Measurements from ENCODE around the gene EXTL1. TPM values are rescaled to one million over a fixed set of nuclear protein-coding genes. Genes with fewer than 3 reads are reported as not detected.

Gene EXTL1
- total RNA-seq, 1 experiment from 2014 or later, result 0.26 TPM

- TF ChIP-seq EZH2phosphoT487 (IDR thresholded peaks at IDR 0.05; ENCODE audit: borderline replicate concordance, low read length) (no peak), CTCF (conservative IDR thresholded peaks at IDR 0.05; ENCODE audit: low read depth, low read length) (no peak), EZH2 (IDR thresholded peaks at IDR 0.05; ENCODE audit: low read length, unreplicated experiment) (no peak)
- peaks cover 14% of the 10 kb centered on the region for H3K4me1 ChIP-seq (ENCODE audit: insufficient read depth, low read length)
- H3K4me2 ChIP-seq (ENCODE audit: low read length), result no peak overlapping the region
- no peak overlapping the region for H2AFZ ChIP-seq (ENCODE audit: low read length)
- no peaks in the 10 kb centered on the region for H3K27me3 ChIP-seq (ENCODE audit: low read length)
- no peak for DNase-seq
- H3K9me3 ChIP-seq (ENCODE audit: low read length), result no peaks in the 10 kb centered on the region
- no peaks in the 10 kb centered on the region for H3F3A ChIP-seq (ENCODE audit: low read length, unreplicated experiment)
- H3K36me3 ChIP-seq (ENCODE audit: low read depth, low read length), result no peaks in the 10 kb centered on the region
- H3K4me3 ChIP-seq (ENCODE audit: low read length), result no peak overlapping the region
- intact Hi-C loops (cut with micrococcal nuclease), result no loop called here
- CTCF ChIA-PET, result no interaction called here
- BruUV-seq (replicated peaks), result no TSS peak
- no peak overlapping the region for H3K9ac ChIP-seq (ENCODE audit: low read length)
- ATAC-seq, result no peak
- H4K20me1 ChIP-seq (ENCODE audit: low read length), result no peaks in the 10 kb centered on the region
- POLR2A ChIA-PET (ENCODE audit: unreplicated experiment), result no interaction called here
- no peak overlapping the region for H3K27ac ChIP-seq (ENCODE audit: low read length)
- no peaks in the 10 kb centered on the region for H3K79me2 ChIP-seq (ENCODE audit: low read length)
- no peaks in the 10 kb centered on the region for H3K9me2 ChIP-seq (replicated peaks; ENCODE audit: low read length)
These were observed 16.3 kb downstream of the EXTL1 start for GRCh38 chr1:26037904-26038303.

- intact Hi-C loops (cut with micrococcal nuclease), result no loop called here
- ATAC-seq (no peak), DNase-seq (peak; percentile 35)
- TF ChIP-seq CTCF (conservative IDR thresholded peaks at IDR 0.05; ENCODE audit: low read depth, low read length) (no peak), EZH2 (IDR thresholded peaks at IDR 0.05; ENCODE audit: low read length, unreplicated experiment) (no peak), EZH2phosphoT487 (IDR thresholded peaks at IDR 0.05; ENCODE audit: borderline replicate concordance, low read length) (no peak)
- no peak overlapping the region for H2AFZ ChIP-seq (ENCODE audit: low read length)
- H3K36me3 ChIP-seq (ENCODE audit: low read depth, low read length), result no peaks in the 10 kb centered on the region
- no peaks in the 10 kb centered on the region for H3K27me3 ChIP-seq (ENCODE audit: low read length)
- H3F3A ChIP-seq (ENCODE audit: low read length, unreplicated experiment), result no peaks in the 10 kb centered on the region
- no peaks in the 10 kb centered on the region for H3K9me3 ChIP-seq (ENCODE audit: low read length)
- no peak overlapping the region for H3K4me2 ChIP-seq (ENCODE audit: low read length)
- H4K20me1 ChIP-seq (ENCODE audit: low read length), result no peaks in the 10 kb centered on the region
- H3K9ac ChIP-seq (ENCODE audit: low read length), result no peak overlapping the region
- no peak overlapping the region for H3K4me3 ChIP-seq (ENCODE audit: low read length)
- POLR2A ChIA-PET (ENCODE audit: unreplicated experiment), result no interaction called here
- no TSS peak for BruUV-seq (replicated peaks)
- peaks cover 14% of the 10 kb centered on the region for H3K4me1 ChIP-seq (ENCODE audit: insufficient read depth, low read length)
- no peaks in the 10 kb centered on the region for H3K79me2 ChIP-seq (ENCODE audit: low read length)
- no peak overlapping the region for H3K27ac ChIP-seq (ENCODE audit: low read length)
- CTCF ChIA-PET, result no interaction called here
- no peaks in the 10 kb centered on the region for H3K9me2 ChIP-seq (replicated peaks; ENCODE audit: low read length)
These were observed 16.9 kb downstream of the EXTL1 start for GRCh38 chr1:26038477-26038876.

- H3K36me3 ChIP-seq (ENCODE audit: low read depth, low read length), result no peaks in the 10 kb centered on the region
- ChIA-PET CTCF (no interaction called here), POLR2A (ENCODE audit: unreplicated experiment) (no interaction called here)
- no peak overlapping the region for H3K4me3 ChIP-seq (ENCODE audit: low read length)
- no peak overlapping the region for H3K27ac ChIP-seq (ENCODE audit: low read length)
- H3K9me3 ChIP-seq (ENCODE audit: low read length), result no peaks in the 10 kb centered on the region
- no peak overlapping the region for H3K4me2 ChIP-seq (ENCODE audit: low read length)
- TF ChIP-seq CTCF (conservative IDR thresholded peaks at IDR 0.05; ENCODE audit: low read depth, low read length), result no peak
- TF ChIP-seq EZH2phosphoT487 (IDR thresholded peaks at IDR 0.05; ENCODE audit: borderline replicate concordance, low read length), result no peak
- no peak for TF ChIP-seq EZH2 (IDR thresholded peaks at IDR 0.05; ENCODE audit: low read length, unreplicated experiment)
- H3K9ac ChIP-seq (ENCODE audit: low read length), result no peak overlapping the region
- H3K4me1 ChIP-seq (ENCODE audit: insufficient read depth, low read length), result peaks cover 14% of the 10 kb centered on the region
- H3K79me2 ChIP-seq (ENCODE audit: low read length), result no peaks in the 10 kb centered on the region
- H3K27me3 ChIP-seq (ENCODE audit: low read length), result no peaks in the 10 kb centered on the region
- H3F3A ChIP-seq (ENCODE audit: low read length, unreplicated experiment), result no peaks in the 10 kb centered on the region
- no TSS peak for BruUV-seq (replicated peaks)
- DNase-seq (no peak), ATAC-seq (no peak)
- H4K20me1 ChIP-seq (ENCODE audit: low read length), result no peaks in the 10 kb centered on the region
- H3K9me2 ChIP-seq (replicated peaks; ENCODE audit: low read length), result no peaks in the 10 kb centered on the region
- intact Hi-C loops (cut with micrococcal nuclease), result no loop called here
- H2AFZ ChIP-seq (ENCODE audit: low read length), result no peak overlapping the region
These were observed 17.3 kb downstream of the EXTL1 start for GRCh38 chr1:26038904-26039303.

Data from PC-3 (cell line).